HCEC 1CT (cell line): ENCODE measurements around the gene SULT1B1.
"Not testable (repeated sequence)": the region's sequence is repeated elsewhere in the genome, so short reads cannot be mapped to it uniquely, and the experiment has no call there.

Source experiments
- DNase-seq: peaks from one replicate; pipeline ENCODE4 v3.0.0-alpha.2; 2017

Gene SULT1B1

GRCh38 chr4:69760455-69760854 lies at the start of gene SULT1B1:
Gene SULT1B1 (minus strand): TSS chr4:69760620. CDS start chr4:69755217, 5,403 bp downstream.
- DNase-seq = no peak

GRCh38 chr4:69800599-69800998 lies 40.2 kb upstream of the SULT1B1 start:
- DNase-seq = no peak

GRCh38 chr4:69799337-69799736 lies 38.9 kb upstream of the SULT1B1 start:
- DNase-seq = no peak

- DNase-seq = no peak
Observed at GRCh38 chr4:69793732-69794131, 33.3 kb upstream of the SULT1B1 start.

- DNase-seq = no peak
Observed at GRCh38 chr4:69787879-69788278, 27.5 kb upstream of the SULT1B1 start.

- no peak for DNase-seq
Observed at GRCh38 chr4:69786547-69786946, 26.1 kb upstream of the SULT1B1 start.

GRCh38 chr4:69785211-69785831 lies 24.9 kb upstream of the SULT1B1 start:
- no peak for DNase-seq

- DNase-seq = no peak
Observed at GRCh38 chr4:69782651-69783310, 22.4 kb upstream of the SULT1B1 start.

GRCh38 chr4:69781458-69782418 lies 21.3 kb upstream of the SULT1B1 start:
- no peak for DNase-seq

GRCh38 chr4:69780141-69780540 lies 19.7 kb upstream of the SULT1B1 start:
- DNase-seq = no peak

- no peak for DNase-seq
Observed at GRCh38 chr4:69776696-69777095, 16.3 kb upstream of the SULT1B1 start.

- no peak for DNase-seq
Observed at GRCh38 chr4:69775321-69775867, 15.0 kb upstream of the SULT1B1 start.

- no peak for DNase-seq
Observed at GRCh38 chr4:69773484-69773883, 13.1 kb upstream of the SULT1B1 start.

- DNase-seq = not testable (repeated sequence)
Observed at GRCh38 chr4:69768554-69768953, 8.1 kb upstream of the SULT1B1 start.

GRCh38 chr4:69765751-69766150 lies 5.3 kb upstream of the SULT1B1 start:
- no peak for DNase-seq

- no peak for DNase-seq
Observed at GRCh38 chr4:69764311-69764710, 3.9 kb upstream of the SULT1B1 start.

- no peak for DNase-seq
Observed at GRCh38 chr4:69763233-69763632, 2.8 kb upstream of the SULT1B1 start.

GRCh38 chr4:69759189-69759604 lies 1.2 kb downstream of the SULT1B1 start:
- DNase-seq = no peak

GRCh38 chr4:69757464-69757863 lies 3.0 kb downstream of the SULT1B1 start:
- no peak for DNase-seq

- no peak for DNase-seq
Observed at GRCh38 chr4:69754926-69755580, 5.4 kb downstream of the SULT1B1 start.

GRCh38 chr4:69753686-69754085 lies 6.7 kb downstream of the SULT1B1 start:
- no peak for DNase-seq

GRCh38 chr4:69750346-69750745 lies 10.1 kb downstream of the SULT1B1 start:
- no peak for DNase-seq

- DNase-seq = no peak
Observed at GRCh38 chr4:69749771-69750170, 10.6 kb downstream of the SULT1B1 start.
